Ishikawa (cell line): ENCODE measurements around the gene SMIM31.

Source experiments
- CEBPB ChIP-seq: IDR thresholded peaks from 2 replicates; pipeline ENCODE4 v1.6.1; 2012
- CREB1 ChIP-seq: IDR thresholded peaks from 2 replicates; pipeline ENCODE4 v1.6.1; 2012; ENCODE audit warnings: low read depth
- EGR1 ChIP-seq: IDR thresholded peaks from 2 replicates; pipeline ENCODE4 v1.6.1; 2012
- EP300 ChIP-seq: IDR thresholded peaks from 2 replicates; pipeline ENCODE4 v1.6.1; 2012; ENCODE audit warnings: borderline replicate concordance
- FOXM1 ChIP-seq: IDR thresholded peaks from 2 replicates; pipeline ENCODE4 v1.6.1; 2012; ENCODE audit warnings: low read depth, borderline replicate concordance
- NFIC ChIP-seq: IDR thresholded peaks from 2 replicates; pipeline ENCODE4 v1.6.1; 2012
- RAD21 ChIP-seq: IDR thresholded peaks from 2 replicates; pipeline ENCODE4 v1.6.1; 2012; ENCODE audit warnings: low read depth
- TAF1 ChIP-seq: IDR thresholded peaks from 2 replicates; pipeline ENCODE4 v1.6.1; 2012; ENCODE audit warnings: low read depth, mild to moderate bottlenecking
- TCF12 ChIP-seq: IDR thresholded peaks from 2 replicates; pipeline ENCODE4 v1.6.1; 2012; ENCODE audit warnings: low read depth
- TEAD4 ChIP-seq: IDR thresholded peaks from 2 replicates; pipeline ENCODE4 v1.6.1; 2012
- YY1 ChIP-seq: IDR thresholded peaks from 2 replicates; pipeline ENCODE4 v1.6.1; 2012; ENCODE audit warnings: low read depth
- ZBTB7A ChIP-seq: IDR thresholded peaks from 2 replicates; pipeline ENCODE4 v1.6.1; 2012; ENCODE audit warnings: low read depth
- TF ChIP-seq, protein P1 (sequence below): IDR thresholded peaks from 2 replicates; pipeline ENCODE4 v1.6.1; 2012
- TF ChIP-seq, protein P2 (sequence below): IDR thresholded peaks from 2 replicates; pipeline ENCODE4 v1.6.1; 2012
- TF ChIP-seq, protein P3 (sequence below): IDR thresholded peaks from 2 replicates; pipeline ENCODE4 v1.6.1; 2012; ENCODE audit warnings: low read depth, mild to moderate bottlenecking

SMIM31 gene

DNA sequence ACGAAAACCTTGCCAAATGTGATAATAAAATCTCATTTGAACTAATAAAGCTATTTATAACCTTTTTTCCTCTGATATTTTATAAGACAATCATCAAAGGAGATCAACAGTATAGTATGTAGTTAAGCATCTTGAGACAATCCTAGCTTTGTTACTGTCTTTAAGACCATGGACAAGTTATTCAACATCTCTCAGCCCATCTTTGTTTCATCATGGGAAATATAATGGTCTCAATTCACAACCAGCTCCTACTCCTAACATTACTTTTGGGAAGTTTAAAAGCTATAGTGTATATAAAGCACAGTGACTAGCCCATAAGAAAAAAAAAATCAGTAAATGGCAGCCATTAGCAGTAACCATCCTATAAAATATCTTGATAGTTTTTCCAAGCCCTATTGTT, 65.4 kb downstream of the SMIM31 start:
- no peak for TF ChIP-seq NFIC
- no peak for TF ChIP-seq EP300
- TF ChIP-seq TAF1: no peak
- TF ChIP-seq YY1: no peak
- TF ChIP-seq CEBPB: no peak
- no peak for TF ChIP-seq TCF12
- no peak for TF ChIP-seq CREB1
- TF ChIP-seq TEAD4: no peak
- TF ChIP-seq, protein P1, sequence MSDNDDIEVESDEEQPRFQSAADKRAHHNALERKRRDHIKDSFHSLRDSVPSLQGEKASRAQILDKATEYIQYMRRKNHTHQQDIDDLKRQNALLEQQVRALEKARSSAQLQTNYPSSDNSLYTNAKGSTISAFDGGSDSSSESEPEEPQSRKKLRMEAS: no peak
- no peak for TF ChIP-seq ZBTB7A
- TF ChIP-seq, protein P2, sequence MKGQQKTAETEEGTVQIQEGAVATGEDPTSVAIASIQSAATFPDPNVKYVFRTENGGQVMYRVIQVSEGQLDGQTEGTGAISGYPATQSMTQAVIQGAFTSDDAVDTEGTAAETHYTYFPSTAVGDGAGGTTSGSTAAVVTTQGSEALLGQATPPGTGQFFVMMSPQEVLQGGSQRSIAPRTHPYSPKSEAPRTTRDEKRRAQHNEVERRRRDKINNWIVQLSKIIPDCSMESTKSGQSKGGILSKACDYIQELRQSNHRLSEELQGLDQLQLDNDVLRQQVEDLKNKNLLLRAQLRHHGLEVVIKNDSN: no peak
- no peak for TF ChIP-seq EGR1
- no peak for TF ChIP-seq RAD21
- TF ChIP-seq, protein P3, sequence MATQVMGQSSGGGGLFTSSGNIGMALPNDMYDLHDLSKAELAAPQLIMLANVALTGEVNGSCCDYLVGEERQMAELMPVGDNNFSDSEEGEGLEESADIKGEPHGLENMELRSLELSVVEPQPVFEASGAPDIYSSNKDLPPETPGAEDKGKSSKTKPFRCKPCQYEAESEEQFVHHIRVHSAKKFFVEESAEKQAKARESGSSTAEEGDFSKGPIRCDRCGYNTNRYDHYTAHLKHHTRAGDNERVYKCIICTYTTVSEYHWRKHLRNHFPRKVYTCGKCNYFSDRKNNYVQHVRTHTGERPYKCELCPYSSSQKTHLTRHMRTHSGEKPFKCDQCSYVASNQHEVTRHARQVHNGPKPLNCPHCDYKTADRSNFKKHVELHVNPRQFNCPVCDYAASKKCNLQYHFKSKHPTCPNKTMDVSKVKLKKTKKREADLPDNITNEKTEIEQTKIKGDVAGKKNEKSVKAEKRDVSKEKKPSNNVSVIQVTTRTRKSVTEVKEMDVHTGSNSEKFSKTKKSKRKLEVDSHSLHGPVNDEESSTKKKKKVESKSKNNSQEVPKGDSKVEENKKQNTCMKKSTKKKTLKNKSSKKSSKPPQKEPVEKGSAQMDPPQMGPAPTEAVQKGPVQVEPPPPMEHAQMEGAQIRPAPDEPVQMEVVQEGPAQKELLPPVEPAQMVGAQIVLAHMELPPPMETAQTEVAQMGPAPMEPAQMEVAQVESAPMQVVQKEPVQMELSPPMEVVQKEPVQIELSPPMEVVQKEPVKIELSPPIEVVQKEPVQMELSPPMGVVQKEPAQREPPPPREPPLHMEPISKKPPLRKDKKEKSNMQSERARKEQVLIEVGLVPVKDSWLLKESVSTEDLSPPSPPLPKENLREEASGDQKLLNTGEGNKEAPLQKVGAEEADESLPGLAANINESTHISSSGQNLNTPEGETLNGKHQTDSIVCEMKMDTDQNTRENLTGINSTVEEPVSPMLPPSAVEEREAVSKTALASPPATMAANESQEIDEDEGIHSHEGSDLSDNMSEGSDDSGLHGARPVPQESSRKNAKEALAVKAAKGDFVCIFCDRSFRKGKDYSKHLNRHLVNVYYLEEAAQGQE: no peak
- no peak for TF ChIP-seq FOXM1

DNA sequence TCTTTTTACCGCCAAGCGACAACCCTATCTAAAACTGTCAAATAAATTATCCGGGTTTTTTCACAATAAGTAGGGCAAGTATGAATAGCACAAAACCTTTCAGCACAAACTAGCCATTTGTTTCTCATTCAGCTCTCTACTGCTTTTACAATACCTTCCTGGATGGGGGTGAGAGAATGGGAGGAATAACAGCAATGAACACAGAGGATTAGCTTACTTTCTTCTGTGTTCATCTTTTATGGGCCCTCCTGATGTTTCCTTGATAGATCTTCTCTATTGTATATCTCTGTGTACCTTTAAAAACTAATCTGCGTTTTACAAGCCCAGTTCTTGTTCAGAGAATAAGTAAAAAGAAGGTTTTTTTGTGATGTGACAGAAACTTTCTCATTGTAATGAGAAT, 67.8 kb downstream of the SMIM31 start:
- TF ChIP-seq TCF12 (no peak), CREB1 (no peak)

DNA sequence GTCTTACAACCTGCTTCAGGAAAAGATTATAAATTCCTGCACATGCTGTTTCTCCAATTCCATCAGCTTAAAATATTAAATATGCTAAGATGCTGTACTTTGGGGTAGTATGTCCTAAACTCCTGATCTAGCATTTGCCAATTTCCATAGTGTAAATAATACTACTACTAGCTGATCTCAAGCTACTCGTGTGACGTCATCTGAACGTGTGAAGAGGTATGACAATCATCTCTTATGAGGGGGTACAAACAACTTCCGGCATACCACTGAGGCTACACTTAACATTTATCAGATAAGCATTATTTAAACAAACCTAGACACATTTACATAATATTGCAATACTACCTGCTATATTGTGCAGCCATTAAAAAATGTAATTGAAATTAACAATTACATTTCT, 70.7 kb downstream of the SMIM31 start:
- no peak for TF ChIP-seq EP300
- TF ChIP-seq TEAD4: no peak
- TF ChIP-seq TAF1: no peak
- TF ChIP-seq, protein P2: no peak
- TF ChIP-seq, protein P3: no peak
- no peak for TF ChIP-seq CEBPB
- TF ChIP-seq YY1: no peak
- TF ChIP-seq, protein P1: no peak
- no peak for TF ChIP-seq TCF12
- TF ChIP-seq EGR1: no peak
- TF ChIP-seq FOXM1: no peak
- no peak for TF ChIP-seq NFIC
- no peak for TF ChIP-seq ZBTB7A
- TF ChIP-seq CREB1: no peak
- TF ChIP-seq RAD21: no peak

DNA sequence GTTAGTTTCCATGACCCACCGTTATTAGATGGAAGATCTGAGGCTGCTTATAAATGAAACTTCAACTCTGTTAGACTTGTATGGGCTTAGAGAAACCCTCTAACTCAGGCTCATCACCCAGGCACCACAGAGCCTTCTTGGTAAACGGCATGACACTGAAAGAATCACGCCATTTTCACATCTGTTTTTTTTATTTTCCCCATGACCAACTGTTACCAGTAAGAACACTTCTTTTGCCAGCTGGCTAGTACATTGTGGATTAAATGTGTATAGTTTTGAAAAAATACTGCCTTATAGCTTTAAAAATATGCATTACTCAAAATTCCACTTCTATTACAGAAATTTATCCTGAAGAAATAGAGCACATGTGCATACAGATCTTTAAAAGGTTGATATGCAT, 75.0 kb downstream of the SMIM31 start:
- TF ChIP-seq RAD21: no peak
- no peak for TF ChIP-seq TCF12
- TF ChIP-seq CREB1: no peak
- no peak for TF ChIP-seq EP300
- TF ChIP-seq TAF1: no peak
- TF ChIP-seq EGR1: no peak
- no peak for TF ChIP-seq TEAD4
- TF ChIP-seq, protein P3: no peak
- TF ChIP-seq ZBTB7A: no peak
- no peak for TF ChIP-seq CEBPB
- no peak for TF ChIP-seq FOXM1
- TF ChIP-seq NFIC: no peak
- TF ChIP-seq, protein P2: no peak
- TF ChIP-seq YY1: no peak
- TF ChIP-seq, protein P1: no peak
